ENCODE measurements around the gene CYP4F3.

DNA sequence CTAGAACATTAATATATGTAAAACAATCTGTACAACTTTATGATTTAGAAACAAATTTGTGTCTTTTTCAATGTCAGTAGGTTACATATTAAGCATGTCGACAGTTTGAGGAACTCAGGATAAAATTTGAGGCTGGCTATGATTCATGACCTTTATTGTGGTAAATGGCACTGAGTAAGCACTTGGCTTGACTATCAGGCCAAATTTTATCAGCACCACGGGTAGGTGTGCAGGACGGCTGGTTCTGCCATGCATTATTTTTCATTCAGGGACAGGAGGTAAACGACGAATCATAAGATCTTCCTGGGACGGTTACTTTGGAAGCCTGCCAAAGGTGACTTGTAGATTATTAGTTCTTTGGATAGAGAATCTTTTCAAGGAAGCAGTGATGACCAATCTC lies 45.6 kb upstream of the CYP4F3 start:
- TF ChIP-seq ZBTB21 (CRISPR knock-in tag; IDR thresholded peaks at IDR 0.05; ENCODE audit: borderline replicate concordance) (no peak), SMAD3 (CRISPR knock-in tag; IDR thresholded peaks at IDR 0.05; ENCODE audit: borderline replicate concordance) (no peak), SP1 (CRISPR knock-in tag; conservative IDR thresholded peaks at IDR 0.05) (no peak), GABPB1 (CRISPR knock-in tag; IDR thresholded peaks at IDR 0.05) (no peak), NFE2L1 (CRISPR knock-in tag; IDR thresholded peaks at IDR 0.05) (no peak), CBFB (CRISPR knock-in tag; IDR thresholded peaks at IDR 0.05; ENCODE audit: low read depth) (no peak), ESRRA (CRISPR knock-in tag; IDR thresholded peaks at IDR 0.05; ENCODE audit: borderline replicate concordance) (no peak)
- TF ChIP-seq, protein P1, sequence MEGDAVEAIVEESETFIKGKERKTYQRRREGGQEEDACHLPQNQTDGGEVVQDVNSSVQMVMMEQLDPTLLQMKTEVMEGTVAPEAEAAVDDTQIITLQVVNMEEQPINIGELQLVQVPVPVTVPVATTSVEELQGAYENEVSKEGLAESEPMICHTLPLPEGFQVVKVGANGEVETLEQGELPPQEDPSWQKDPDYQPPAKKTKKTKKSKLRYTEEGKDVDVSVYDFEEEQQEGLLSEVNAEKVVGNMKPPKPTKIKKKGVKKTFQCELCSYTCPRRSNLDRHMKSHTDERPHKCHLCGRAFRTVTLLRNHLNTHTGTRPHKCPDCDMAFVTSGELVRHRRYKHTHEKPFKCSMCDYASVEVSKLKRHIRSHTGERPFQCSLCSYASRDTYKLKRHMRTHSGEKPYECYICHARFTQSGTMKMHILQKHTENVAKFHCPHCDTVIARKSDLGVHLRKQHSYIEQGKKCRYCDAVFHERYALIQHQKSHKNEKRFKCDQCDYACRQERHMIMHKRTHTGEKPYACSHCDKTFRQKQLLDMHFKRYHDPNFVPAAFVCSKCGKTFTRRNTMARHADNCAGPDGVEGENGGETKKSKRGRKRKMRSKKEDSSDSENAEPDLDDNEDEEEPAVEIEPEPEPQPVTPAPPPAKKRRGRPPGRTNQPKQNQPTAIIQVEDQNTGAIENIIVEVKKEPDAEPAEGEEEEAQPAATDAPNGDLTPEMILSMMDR (IDR thresholded peaks at IDR 0.05): no peak
- TF ChIP-seq, protein P2, sequence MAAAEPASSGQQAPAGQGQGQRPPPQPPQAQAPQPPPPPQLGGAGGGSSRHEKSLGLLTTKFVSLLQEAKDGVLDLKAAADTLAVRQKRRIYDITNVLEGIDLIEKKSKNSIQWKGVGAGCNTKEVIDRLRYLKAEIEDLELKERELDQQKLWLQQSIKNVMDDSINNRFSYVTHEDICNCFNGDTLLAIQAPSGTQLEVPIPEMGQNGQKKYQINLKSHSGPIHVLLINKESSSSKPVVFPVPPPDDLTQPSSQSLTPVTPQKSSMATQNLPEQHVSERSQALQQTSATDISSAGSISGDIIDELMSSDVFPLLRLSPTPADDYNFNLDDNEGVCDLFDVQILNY (CRISPR knock-in tag; IDR thresholded peaks at IDR 0.05): no peak
- TF ChIP-seq, protein P3, sequence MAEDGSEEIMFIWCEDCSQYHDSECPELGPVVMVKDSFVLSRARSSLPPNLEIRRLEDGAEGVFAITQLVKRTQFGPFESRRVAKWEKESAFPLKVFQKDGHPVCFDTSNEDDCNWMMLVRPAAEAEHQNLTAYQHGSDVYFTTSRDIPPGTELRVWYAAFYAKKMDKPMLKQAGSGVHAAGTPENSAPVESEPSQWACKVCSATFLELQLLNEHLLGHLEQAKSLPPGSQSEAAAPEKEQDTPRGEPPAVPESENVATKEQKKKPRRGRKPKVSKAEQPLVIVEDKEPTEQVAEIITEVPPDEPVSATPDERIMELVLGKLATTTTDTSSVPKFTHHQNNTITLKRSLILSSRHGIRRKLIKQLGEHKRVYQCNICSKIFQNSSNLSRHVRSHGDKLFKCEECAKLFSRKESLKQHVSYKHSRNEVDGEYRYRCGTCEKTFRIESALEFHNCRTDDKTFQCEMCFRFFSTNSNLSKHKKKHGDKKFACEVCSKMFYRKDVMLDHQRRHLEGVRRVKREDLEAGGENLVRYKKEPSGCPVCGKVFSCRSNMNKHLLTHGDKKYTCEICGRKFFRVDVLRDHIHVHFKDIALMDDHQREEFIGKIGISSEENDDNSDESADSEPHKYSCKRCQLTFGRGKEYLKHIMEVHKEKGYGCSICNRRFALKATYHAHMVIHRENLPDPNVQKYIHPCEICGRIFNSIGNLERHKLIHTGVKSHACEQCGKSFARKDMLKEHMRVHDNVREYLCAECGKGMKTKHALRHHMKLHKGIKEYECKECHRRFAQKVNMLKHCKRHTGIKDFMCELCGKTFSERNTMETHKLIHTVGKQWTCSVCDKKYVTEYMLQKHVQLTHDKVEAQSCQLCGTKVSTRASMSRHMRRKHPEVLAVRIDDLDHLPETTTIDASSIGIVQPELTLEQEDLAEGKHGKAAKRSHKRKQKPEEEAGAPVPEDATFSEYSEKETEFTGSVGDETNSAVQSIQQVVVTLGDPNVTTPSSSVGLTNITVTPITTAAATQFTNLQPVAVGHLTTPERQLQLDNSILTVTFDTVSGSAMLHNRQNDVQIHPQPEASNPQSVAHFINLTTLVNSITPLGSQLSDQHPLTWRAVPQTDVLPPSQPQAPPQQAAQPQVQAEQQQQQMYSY (CRISPR knock-in tag; IDR thresholded peaks at IDR 0.05): no peak
- TF ChIP-seq, protein P4, sequence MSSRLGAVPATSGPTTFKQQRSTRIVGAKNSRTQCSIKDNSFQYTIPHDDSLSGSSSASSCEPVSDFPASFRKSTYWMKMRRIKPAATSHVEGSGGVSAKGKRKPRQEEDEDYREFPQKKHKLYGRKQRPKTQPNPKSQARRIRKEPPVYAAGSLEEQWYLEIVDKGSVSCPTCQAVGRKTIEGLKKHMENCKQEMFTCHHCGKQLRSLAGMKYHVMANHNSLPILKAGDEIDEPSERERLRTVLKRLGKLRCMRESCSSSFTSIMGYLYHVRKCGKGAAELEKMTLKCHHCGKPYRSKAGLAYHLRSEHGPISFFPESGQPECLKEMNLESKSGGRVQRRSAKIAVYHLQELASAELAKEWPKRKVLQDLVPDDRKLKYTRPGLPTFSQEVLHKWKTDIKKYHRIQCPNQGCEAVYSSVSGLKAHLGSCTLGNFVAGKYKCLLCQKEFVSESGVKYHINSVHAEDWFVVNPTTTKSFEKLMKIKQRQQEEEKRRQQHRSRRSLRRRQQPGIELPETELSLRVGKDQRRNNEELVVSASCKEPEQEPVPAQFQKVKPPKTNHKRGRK (CRISPR knock-in tag; IDR thresholded peaks at IDR 0.05; ENCODE audit: borderline replicate concordance): no peak
- TF ChIP-seq, protein P5, sequence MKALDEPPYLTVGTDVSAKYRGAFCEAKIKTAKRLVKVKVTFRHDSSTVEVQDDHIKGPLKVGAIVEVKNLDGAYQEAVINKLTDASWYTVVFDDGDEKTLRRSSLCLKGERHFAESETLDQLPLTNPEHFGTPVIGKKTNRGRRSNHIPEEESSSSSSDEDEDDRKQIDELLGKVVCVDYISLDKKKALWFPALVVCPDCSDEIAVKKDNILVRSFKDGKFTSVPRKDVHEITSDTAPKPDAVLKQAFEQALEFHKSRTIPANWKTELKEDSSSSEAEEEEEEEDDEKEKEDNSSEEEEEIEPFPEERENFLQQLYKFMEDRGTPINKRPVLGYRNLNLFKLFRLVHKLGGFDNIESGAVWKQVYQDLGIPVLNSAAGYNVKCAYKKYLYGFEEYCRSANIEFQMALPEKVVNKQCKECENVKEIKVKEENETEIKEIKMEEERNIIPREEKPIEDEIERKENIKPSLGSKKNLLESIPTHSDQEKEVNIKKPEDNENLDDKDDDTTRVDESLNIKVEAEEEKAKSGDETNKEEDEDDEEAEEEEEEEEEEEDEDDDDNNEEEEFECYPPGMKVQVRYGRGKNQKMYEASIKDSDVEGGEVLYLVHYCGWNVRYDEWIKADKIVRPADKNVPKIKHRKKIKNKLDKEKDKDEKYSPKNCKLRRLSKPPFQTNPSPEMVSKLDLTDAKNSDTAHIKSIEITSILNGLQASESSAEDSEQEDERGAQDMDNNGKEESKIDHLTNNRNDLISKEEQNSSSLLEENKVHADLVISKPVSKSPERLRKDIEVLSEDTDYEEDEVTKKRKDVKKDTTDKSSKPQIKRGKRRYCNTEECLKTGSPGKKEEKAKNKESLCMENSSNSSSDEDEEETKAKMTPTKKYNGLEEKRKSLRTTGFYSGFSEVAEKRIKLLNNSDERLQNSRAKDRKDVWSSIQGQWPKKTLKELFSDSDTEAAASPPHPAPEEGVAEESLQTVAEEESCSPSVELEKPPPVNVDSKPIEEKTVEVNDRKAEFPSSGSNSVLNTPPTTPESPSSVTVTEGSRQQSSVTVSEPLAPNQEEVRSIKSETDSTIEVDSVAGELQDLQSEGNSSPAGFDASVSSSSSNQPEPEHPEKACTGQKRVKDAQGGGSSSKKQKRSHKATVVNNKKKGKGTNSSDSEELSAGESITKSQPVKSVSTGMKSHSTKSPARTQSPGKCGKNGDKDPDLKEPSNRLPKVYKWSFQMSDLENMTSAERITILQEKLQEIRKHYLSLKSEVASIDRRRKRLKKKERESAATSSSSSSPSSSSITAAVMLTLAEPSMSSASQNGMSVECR (CRISPR knock-in tag; IDR thresholded peaks at IDR 0.05; ENCODE audit: borderline replicate concordance): no peak
